ENCODE data around the gene LAMA4.

The LAMA4 gene

GRCh38 chr6:112270756-112271155, 16.4 kb upstream of the LAMA4 start:
- DNase-seq = no peak

DNA sequence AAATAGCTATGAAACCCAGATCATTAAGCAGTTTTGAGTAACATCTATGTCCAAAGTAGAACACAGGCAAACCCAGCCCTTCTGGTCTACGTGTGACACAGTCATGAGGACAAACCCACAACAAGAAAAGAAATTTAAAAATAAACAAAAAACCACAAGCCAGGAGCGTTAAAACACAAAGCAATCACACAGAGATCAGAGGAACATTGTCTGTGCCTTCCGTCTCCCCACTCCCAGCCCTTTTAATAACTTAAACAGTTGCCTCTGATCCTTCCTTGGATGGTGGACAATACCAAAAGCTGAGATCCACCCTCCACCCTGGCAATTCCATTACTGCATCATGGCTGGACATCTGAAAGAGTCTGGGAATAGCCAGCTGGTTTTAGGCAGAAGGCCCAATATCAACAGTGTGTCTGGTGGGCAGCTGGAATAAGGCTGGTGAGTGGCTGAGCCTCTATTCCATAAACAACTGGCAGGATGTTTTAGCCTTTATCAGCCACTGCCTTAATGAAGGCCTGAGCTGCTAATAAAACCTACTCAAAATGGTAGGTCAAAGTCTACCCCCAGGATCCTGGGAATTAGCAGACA, 15.7 kb upstream of the LAMA4 start:
- DNase-seq = no peak

- no peak for DNase-seq
Observed at GRCh38 chr6:112269114-112269513, 14.7 kb upstream of the LAMA4 start.

DNA sequence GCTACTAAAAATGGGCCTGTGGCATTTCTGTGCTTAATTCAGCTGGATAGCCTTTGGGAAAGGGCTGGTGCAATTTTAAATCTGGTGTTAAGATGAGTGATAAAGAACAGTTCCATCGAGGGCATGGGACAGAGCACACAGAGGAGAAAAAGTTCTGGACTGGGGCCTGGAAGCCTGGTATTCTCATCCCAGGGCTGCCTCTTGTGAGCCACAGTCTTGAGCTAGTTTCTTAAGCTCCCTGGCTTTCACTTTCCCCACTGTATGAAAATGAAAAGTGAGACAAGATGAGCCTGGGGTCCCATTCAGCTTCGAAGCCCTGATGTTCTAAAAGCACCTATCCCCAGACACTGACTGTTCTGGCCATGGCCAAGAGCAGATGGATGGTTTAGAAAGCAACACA, 14.3 kb upstream of the LAMA4 start:
- DNase-seq = no peak

- DNase-seq = no peak
Observed at GRCh38 chr6:112268019-112268418, 13.7 kb upstream of the LAMA4 start.

- DNase-seq = no peak
Observed at GRCh38 chr6:112266331-112266730, 12.0 kb upstream of the LAMA4 start.

GRCh38 chr6:112259337-112259675, 4.9 kb upstream of the LAMA4 start:
- no peak for DNase-seq

- no peak for DNase-seq
Observed at GRCh38 chr6:112258642-112259336, 4.4 kb upstream of the LAMA4 start.

GRCh38 chr6:112257178-112257855, 3.0 kb upstream of the LAMA4 start:
- no peak for DNase-seq

DNA sequence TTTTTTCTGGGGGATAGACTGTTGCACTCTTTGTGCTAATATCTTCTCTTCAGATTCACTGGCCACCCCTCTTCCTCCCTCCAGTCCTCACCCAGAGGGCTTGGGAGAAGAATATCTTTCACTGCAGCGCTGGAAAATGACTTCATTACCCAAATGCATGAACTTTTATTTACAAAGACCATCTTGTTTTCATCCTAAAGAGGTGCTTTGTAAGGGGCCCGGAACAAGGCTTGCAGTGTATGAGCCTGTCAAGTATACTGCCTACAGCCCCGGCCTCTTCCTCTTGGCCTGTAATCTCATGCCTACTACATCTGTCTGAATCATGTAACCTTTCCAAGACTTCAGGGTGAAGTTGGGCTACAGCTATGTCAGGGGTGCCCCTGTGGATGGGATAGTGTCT, 554 bp upstream of the LAMA4 start:
- DNase-seq = no peak

DNA sequence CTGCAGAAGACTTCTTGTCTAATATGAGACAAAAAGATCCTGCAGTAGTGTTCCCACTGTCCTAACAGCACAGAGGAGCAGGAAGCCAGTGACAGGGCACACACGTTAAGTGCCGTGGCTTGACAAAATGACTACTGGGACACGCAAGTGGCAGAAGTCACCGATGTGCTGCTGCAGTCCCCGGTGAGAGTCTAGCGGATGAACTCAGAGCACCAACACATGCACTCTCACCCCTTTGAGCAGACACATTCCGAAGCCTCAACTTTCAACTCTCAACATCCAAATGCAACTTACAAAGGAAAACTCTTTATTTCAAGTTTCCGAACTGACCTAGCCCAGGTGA, 898 bp downstream of the LAMA4 start:
- DNase-seq = no peak

GRCh38 chr6:112252571-112253497, 1.5 kb downstream of the LAMA4 start:
- no peak for DNase-seq

- DNase-seq = no peak
Observed at GRCh38 chr6:112251171-112251875, 3.0 kb downstream of the LAMA4 start.

DNA sequence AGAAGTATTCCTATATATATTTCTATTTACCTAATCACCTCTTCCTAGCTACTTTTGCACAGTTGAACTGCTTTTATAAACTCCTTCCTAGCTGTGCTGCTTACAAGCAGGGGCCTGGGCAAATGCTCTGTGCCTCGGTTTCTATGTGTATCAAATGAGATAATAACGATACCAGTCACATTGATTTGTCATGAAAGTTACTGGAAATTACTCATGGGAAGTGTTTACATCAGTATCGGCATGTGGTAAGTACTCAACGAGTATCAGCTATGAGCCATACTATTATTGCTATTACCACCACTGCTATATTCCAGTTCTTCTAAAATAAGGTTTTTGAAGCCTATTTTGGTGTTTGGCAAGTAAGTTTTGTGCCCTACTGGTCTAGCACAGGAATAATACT, 4.9 kb downstream of the LAMA4 start:
- no peak for DNase-seq

- DNase-seq = no peak
Observed at GRCh38 chr6:112247275-112247674, 7.1 kb downstream of the LAMA4 start.

DNA sequence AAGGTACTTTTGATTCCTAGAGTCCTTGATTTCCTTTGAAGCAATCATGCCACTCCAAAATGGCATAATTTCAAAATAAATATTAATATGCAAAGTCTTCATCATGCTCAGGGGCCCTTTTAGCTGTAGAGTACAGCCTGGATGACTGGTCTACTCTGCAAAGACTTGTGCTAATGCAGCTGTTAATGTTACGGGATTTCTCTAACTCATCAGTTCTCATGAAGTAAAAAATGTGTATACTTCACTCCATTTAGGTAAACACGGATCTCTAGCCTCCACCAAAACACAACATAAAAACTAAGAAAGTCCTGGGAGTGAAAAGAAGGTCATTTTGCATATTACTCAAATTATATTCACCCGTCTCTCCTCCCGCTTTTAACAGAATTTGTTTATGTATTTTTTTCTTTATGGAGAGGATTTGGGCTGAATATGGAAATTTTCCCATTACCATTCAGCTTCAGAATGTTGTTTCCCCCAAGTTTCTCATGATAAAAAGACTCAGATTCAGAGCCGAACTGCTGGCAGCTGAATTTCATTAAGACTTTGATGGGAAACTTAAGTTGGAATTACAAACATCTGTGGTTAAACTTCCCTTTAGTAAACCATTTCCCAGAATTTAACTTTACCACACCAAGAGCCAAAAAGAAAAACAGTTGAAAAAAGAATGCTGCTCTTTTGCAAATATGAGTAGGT, 8.7 kb downstream of the LAMA4 start:
- no peak for DNase-seq

GRCh38 chr6:112243861-112244827, 10.2 kb downstream of the LAMA4 start:
- no peak for DNase-seq

DNA sequence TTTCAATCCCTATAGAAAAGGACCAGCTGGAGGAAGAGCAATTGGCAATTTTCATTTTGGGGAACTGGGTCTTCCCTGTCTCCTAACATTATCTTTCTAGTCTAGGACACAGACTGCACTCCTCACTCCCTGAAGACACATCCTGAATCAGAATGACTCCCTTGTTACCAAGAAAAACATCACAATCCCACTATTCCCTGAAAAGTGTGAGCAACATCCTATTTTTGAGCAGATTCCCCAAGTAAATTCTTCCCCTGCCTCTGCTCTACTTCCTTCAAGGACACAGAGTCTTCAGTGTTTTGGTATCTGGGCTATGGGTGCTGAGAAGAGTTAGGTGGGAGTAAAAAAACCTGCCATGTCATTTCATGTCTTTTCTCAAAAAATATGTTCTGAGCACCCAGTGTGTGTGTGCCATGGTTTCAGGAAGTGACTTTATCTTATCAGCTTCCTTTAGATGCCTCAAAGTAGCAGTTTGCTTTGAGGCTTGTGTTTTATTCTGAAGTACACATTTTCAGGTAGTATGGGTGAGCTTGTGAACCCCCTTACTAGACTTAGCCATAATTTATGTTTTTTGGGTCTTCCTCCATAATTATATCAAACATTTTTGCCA, 12.4 kb downstream of the LAMA4 start:
- DNase-seq = no peak

GRCh38 chr6:112237595-112237994, 16.8 kb downstream of the LAMA4 start:
- DNase-seq = no peak

- DNase-seq = no peak
Observed at GRCh38 chr6:112237066-112237465, 17.3 kb downstream of the LAMA4 start.

DNA sequence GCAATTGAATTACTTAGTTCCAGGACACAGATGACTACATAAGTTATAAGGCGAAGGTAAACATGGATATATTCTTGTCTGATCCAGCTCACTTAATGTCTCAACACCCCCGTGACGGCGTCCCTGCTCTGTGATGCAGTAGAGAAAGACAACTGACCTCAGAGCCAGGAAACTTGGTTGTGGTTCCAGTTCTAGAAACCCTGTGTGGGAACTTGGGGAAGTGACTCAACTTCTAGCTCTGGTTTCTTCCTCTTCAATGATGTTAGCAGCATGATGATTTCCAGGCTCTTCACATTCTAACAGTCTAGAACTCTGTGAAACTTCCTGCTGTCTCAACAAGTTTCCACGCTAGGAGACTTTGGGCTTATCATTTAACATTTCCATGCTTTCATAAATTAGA, 18.4 kb downstream of the LAMA4 start:
- peak in 1 of 2 donors; percentile 25 for DNase-seq
